Measurements from ENCODE around the gene PLCD4. TPM values are rescaled to one million over a fixed set of nuclear protein-coding genes. Genes with fewer than 3 reads are reported as not detected.

PLCD4 gene
- total RNA-seq, 2 donors from 2014 or later, result 1.6 to 8.3 TPM

GRCh38 chr2:218621007-218621406 is 13.3 kb downstream of the PLCD4 start:
- no peak overlapping the region for H3K4me3 ChIP-seq
- no peaks in the 10 kb centered on the region for H3K9me3 ChIP-seq
- TF ChIP-seq CTCF (IDR thresholded peaks at IDR 0.05), result no peak
- no peaks in the 10 kb centered on the region for H3K27me3 ChIP-seq (replicated peaks; ENCODE audit: insufficient read depth)
- ATAC-seq (ENCODE audit: insufficient number of reproducible peaks, low FRiP score, low read depth) (no peak), DNase-seq (ENCODE audit: low spot score) (no peak)
- no peaks in the 10 kb centered on the region for H3K4me1 ChIP-seq (ENCODE audit: control insufficient read depth in 1 of 2, low read depth in 2 of 2)
- H3K36me3 ChIP-seq, result no peaks in the 10 kb centered on the region
- H3K27ac ChIP-seq, result no peak overlapping the region

GRCh38 chr2:218622606-218623365 is 15.1 kb downstream of the PLCD4 start:
- no peaks in the 10 kb centered on the region for H3K36me3 ChIP-seq
- no peak for ATAC-seq (ENCODE audit: insufficient number of reproducible peaks, low FRiP score, low read depth)
- no peaks in the 10 kb centered on the region for H3K9me3 ChIP-seq
- no peak for TF ChIP-seq CTCF (IDR thresholded peaks at IDR 0.05)
- DNase-seq (ENCODE audit: low spot score), result no peak
- no peak overlapping the region for H3K4me3 ChIP-seq
- H3K27ac ChIP-seq, result no peak overlapping the region
- H3K27me3 ChIP-seq (replicated peaks; ENCODE audit: insufficient read depth), result no peaks in the 10 kb centered on the region
- no peaks in the 10 kb centered on the region for H3K4me1 ChIP-seq (ENCODE audit: control insufficient read depth in 1 of 2, low read depth in 2 of 2)

GRCh38 chr2:218623366-218623705 is 15.6 kb downstream of the PLCD4 start:
- no peak for ATAC-seq (ENCODE audit: insufficient number of reproducible peaks, low FRiP score, low read depth)
- no peaks in the 10 kb centered on the region for H3K4me1 ChIP-seq (ENCODE audit: control insufficient read depth in 1 of 2, low read depth in 2 of 2)
- H3K9me3 ChIP-seq, result no peaks in the 10 kb centered on the region
- H3K27ac ChIP-seq, result no peak overlapping the region
- DNase-seq (ENCODE audit: low spot score), result no peak
- H3K4me3 ChIP-seq, result no peak overlapping the region
- TF ChIP-seq CTCF (IDR thresholded peaks at IDR 0.05), result no peak
- H3K36me3 ChIP-seq, result no peaks in the 10 kb centered on the region
- H3K27me3 ChIP-seq (replicated peaks; ENCODE audit: insufficient read depth), result no peaks in the 10 kb centered on the region

GRCh38 chr2:218626369-218626768 is 18.7 kb downstream of the PLCD4 start:
- no peak overlapping the region for H3K4me3 ChIP-seq
- no peaks in the 10 kb centered on the region for H3K4me1 ChIP-seq (ENCODE audit: control insufficient read depth in 1 of 2, low read depth in 2 of 2)
- no peaks in the 10 kb centered on the region for H3K27me3 ChIP-seq (replicated peaks; ENCODE audit: insufficient read depth)
- TF ChIP-seq CTCF (IDR thresholded peaks at IDR 0.05), result no peak
- H3K9me3 ChIP-seq, result no peaks in the 10 kb centered on the region
- no peaks in the 10 kb centered on the region for H3K36me3 ChIP-seq
- ATAC-seq (ENCODE audit: insufficient number of reproducible peaks, low FRiP score, low read depth) (no peak), DNase-seq (ENCODE audit: low spot score) (no peak)
- no peak overlapping the region for H3K27ac ChIP-seq

GRCh38 chr2:218627939-218628338 is 20.2 kb downstream of the PLCD4 start:
- Histone ChIP-seq H3K9me3 (no peaks in the 10 kb centered on the region), H3K36me3 (no peaks in the 10 kb centered on the region), H3K27me3 (replicated peaks; ENCODE audit: insufficient read depth) (no peaks in the 10 kb centered on the region), H3K4me3 (no peak overlapping the region), H3K27ac (no peak overlapping the region), H3K4me1 (ENCODE audit: control insufficient read depth in 1 of 2, low read depth in 2 of 2) (no peaks in the 10 kb centered on the region)
- ATAC-seq (ENCODE audit: insufficient number of reproducible peaks, low FRiP score, low read depth) (no peak), DNase-seq (ENCODE audit: low spot score) (no peak)
- TF ChIP-seq CTCF (IDR thresholded peaks at IDR 0.05), result no peak

Measured in thoracic aorta (tissue), 2 donors.